Thyroid gland (tissue), 4 donors: ENCODE results near the gene MTERF1.

ENCODE experiments used
- POLR2A ChIP-seq, 2 donors: fragments of 450-650 bp; IDR thresholded peaks; one replicate each; pipeline ENCODE4 v1.6.1; 2017; ENCODE audit warnings: antibody characterized with exemption in 2 of 2, mild to moderate bottlenecking in 2 of 2, moderate library complexity in 1 of 2
- TF ChIP-seq, protein P1 (sequence below), 6 experiments: fragments of 200-600 bp in 3 of 6; fragments of 450-650 bp in 3 of 6; sonication (generic) in 3 of 6; IDR thresholded peaks; one replicate each; pipeline ENCODE4 v1.5.1; 2016 to 2019; ENCODE audit warnings: antibody characterized with exemption in 6 of 6, mild to moderate bottlenecking in 2 of 6, inconsistent platforms in 1 of 6, moderate library complexity in 1 of 6

GRCh38 chr7:91827169-91827568 lies 53.3 kb downstream of the MTERF1 start:
- TF ChIP-seq, protein P1, sequence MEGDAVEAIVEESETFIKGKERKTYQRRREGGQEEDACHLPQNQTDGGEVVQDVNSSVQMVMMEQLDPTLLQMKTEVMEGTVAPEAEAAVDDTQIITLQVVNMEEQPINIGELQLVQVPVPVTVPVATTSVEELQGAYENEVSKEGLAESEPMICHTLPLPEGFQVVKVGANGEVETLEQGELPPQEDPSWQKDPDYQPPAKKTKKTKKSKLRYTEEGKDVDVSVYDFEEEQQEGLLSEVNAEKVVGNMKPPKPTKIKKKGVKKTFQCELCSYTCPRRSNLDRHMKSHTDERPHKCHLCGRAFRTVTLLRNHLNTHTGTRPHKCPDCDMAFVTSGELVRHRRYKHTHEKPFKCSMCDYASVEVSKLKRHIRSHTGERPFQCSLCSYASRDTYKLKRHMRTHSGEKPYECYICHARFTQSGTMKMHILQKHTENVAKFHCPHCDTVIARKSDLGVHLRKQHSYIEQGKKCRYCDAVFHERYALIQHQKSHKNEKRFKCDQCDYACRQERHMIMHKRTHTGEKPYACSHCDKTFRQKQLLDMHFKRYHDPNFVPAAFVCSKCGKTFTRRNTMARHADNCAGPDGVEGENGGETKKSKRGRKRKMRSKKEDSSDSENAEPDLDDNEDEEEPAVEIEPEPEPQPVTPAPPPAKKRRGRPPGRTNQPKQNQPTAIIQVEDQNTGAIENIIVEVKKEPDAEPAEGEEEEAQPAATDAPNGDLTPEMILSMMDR (IDR thresholded peaks at IDR 0.05) = no peak
- TF ChIP-seq POLR2A (IDR thresholded peaks at IDR 0.05) = no peak
